Fibroblast of skin of left quadriceps (primary cell): Measurements from ENCODE around the gene PSRC1.
"Not testable (repeated sequence)": the region's sequence is repeated elsewhere in the genome, so short reads cannot be mapped to it uniquely, and the experiment has no call there.

Experiments
- DNase-seq, 2 experiments: peaks; one replicate each; pipeline ENCODE4 v3.0.0-alpha.2; 2013; ENCODE audit warnings: low read depth in 2 of 2

The PSRC1 gene

GRCh38 chr1:109282952-109283747, at the start of gene PSRC1:
Gene PSRC1 (minus strand): TSS chr1:109283145.
- peak; percentile 93 to 94 for DNase-seq

- no peak for DNase-seq
Measured at GRCh38 chr1:109331113-109331512, 48.2 kb upstream of the PSRC1 start.

GRCh38 chr1:109327285-109327684, 44.3 kb upstream of the PSRC1 start:
- no peak for DNase-seq

- no peak for DNase-seq
Measured at GRCh38 chr1:109322974-109323373, 40.0 kb upstream of the PSRC1 start.

GRCh38 chr1:109319114-109319513, 36.2 kb upstream of the PSRC1 start:
- DNase-seq: no peak

- DNase-seq: no peak
Measured at GRCh38 chr1:109316506-109316905, 33.6 kb upstream of the PSRC1 start.

- no peak for DNase-seq
Measured at GRCh38 chr1:109315288-109315687, 32.3 kb upstream of the PSRC1 start.

GRCh38 chr1:109314795-109315194, 31.9 kb upstream of the PSRC1 start:
- DNase-seq: no peak

GRCh38 chr1:109312978-109313775, 30.2 kb upstream of the PSRC1 start:
- no peak for DNase-seq

- no peak for DNase-seq
Measured at GRCh38 chr1:109312246-109312645, 29.3 kb upstream of the PSRC1 start.

- no peak for DNase-seq
Measured at GRCh38 chr1:109309347-109309746, 26.4 kb upstream of the PSRC1 start.

GRCh38 chr1:109307274-109308021, 24.5 kb upstream of the PSRC1 start:
- DNase-seq: no peak

GRCh38 chr1:109306832-109307273, 23.9 kb upstream of the PSRC1 start, which contains the start of gene MYBPHL:
Gene MYBPHL (minus strand): TSS chr1:109307011. CDS start chr1:109306991, 20 bp downstream.
- DNase-seq: no peak

- not testable (repeated sequence) for DNase-seq
Measured at GRCh38 chr1:109305991-109306390, 23.0 kb upstream of the PSRC1 start.

- DNase-seq: no peak
Measured at GRCh38 chr1:109304226-109304920, 21.4 kb upstream of the PSRC1 start.

- DNase-seq: no peak
Measured at GRCh38 chr1:109301874-109302273, 18.9 kb upstream of the PSRC1 start.

- DNase-seq: no peak
Measured at GRCh38 chr1:109300650-109301151, 17.8 kb upstream of the PSRC1 start.

- DNase-seq: no peak
Measured at GRCh38 chr1:109299558-109300343, 16.8 kb upstream of the PSRC1 start.

GRCh38 chr1:109298666-109299557, 16.0 kb upstream of the PSRC1 start:
- DNase-seq: peak; percentile 87 to 89
